Measurements from ENCODE around the gene CALML4. TPM values are rescaled to one million over a fixed set of nuclear protein-coding genes. Genes with fewer than 3 reads are reported as not detected.
"Not testable (repeated sequence)": the region's sequence is repeated elsewhere in the genome, so short reads cannot be mapped to it uniquely, and the experiment has no call there.

CALML4 gene
- total and polyA plus RNA-seq, 2 experiments from 2014 or later = 49.6 to 79.8 TPM

- TF ChIP-seq EZH2phosphoT487 (IDR thresholded peaks at IDR 0.05; ENCODE audit: low read depth, severe bottlenecking, unreplicated experiment) = no peak
- no peak for TF ChIP-seq CTCF (IDR thresholded peaks at IDR 0.05; ENCODE audit: poor library complexity)
- TF ChIP-seq EZH2 (IDR thresholded peaks at IDR 0.05; ENCODE audit: borderline replicate concordance) = no peak
- no peak overlapping the region for H2AFZ ChIP-seq
- H3K4me3 ChIP-seq = no peak overlapping the region
- DNase-seq (ENCODE audit: low spot score) = no peak
- 91% methylated on average over 6 of the region's 6 CpGs for WGBS (ENCODE audit: low lambda C conversion rate, missing lambda C conversion rate)
- peaks cover 7% of the 10 kb centered on the region for H3K4me1 ChIP-seq (ENCODE audit: insufficient read depth)
- peaks cover 76% of the 10 kb centered on the region for H3K79me2 ChIP-seq
- H3K27ac ChIP-seq = no peak overlapping the region
- no peaks in the 10 kb centered on the region for H3K27me3 ChIP-seq
- H3K9me3 ChIP-seq (ENCODE audit: low read depth) = no peaks in the 10 kb centered on the region
- no peaks in the 10 kb centered on the region for H3K9me2 ChIP-seq (replicated peaks; ENCODE audit: insufficient read depth)
- peaks cover 8% of the 10 kb centered on the region for H4K20me1 ChIP-seq (ENCODE audit: insufficient read depth, poor library complexity, severe bottlenecking)
- no peaks in the 10 kb centered on the region for H3K36me3 ChIP-seq (replicated peaks; ENCODE audit: insufficient read depth, low read depth)
- H3K4me2 ChIP-seq = no peak overlapping the region
Observed at GRCh38 chr15:68223171-68223570, 18.0 kb upstream of the CALML4 start.

GRCh38 chr15:68222432-68222743 lies 17.3 kb upstream of the CALML4 start:
- H3K27ac ChIP-seq; H3K4me2 ChIP-seq; H3K27me3 ChIP-seq; H3K36me3 ChIP-seq (replicated peaks; ENCODE audit: insufficient read depth, low read depth); H3K9me3 ChIP-seq (ENCODE audit: low read depth); H3K9me2 ChIP-seq (replicated peaks; ENCODE audit: insufficient read depth); H3K4me1 ChIP-seq (ENCODE audit: insufficient read depth); H4K20me1 ChIP-seq (ENCODE audit: insufficient read depth, poor library complexity, severe bottlenecking); DNase-seq (ENCODE audit: low spot score); H3K4me3 ChIP-seq; H2AFZ ChIP-seq: not testable (repeated sequence)
- H3K79me2 ChIP-seq = peaks cover 74% of the 10 kb centered on the region
- 94% methylated on average over 10 of the region's 18 CpGs for WGBS (ENCODE audit: low lambda C conversion rate, missing lambda C conversion rate)

GRCh38 chr15:68221530-68222431 lies 16.6 kb upstream of the CALML4 start:
- not testable (repeated sequence) for H3K27ac ChIP-seq; H4K20me1 ChIP-seq (ENCODE audit: insufficient read depth, poor library complexity, severe bottlenecking); H3K36me3 ChIP-seq (replicated peaks; ENCODE audit: insufficient read depth, low read depth); H3K4me2 ChIP-seq; H3K27me3 ChIP-seq; H3K9me3 ChIP-seq (ENCODE audit: low read depth); H3K9me2 ChIP-seq (replicated peaks; ENCODE audit: insufficient read depth); DNase-seq (ENCODE audit: low spot score); H3K4me1 ChIP-seq (ENCODE audit: insufficient read depth); H3K4me3 ChIP-seq; H2AFZ ChIP-seq
- H3K79me2 ChIP-seq = peaks cover 74% of the 10 kb centered on the region
- 85% methylated on average over 19 of the region's 55 CpGs for WGBS (ENCODE audit: low lambda C conversion rate, missing lambda C conversion rate)

GRCh38 chr15:68220967-68221366 lies 15.8 kb upstream of the CALML4 start:
- no peaks in the 10 kb centered on the region for H3K36me3 ChIP-seq (replicated peaks; ENCODE audit: insufficient read depth, low read depth)
- TF ChIP-seq EZH2phosphoT487 (IDR thresholded peaks at IDR 0.05; ENCODE audit: low read depth, severe bottlenecking, unreplicated experiment) (no peak), CTCF (IDR thresholded peaks at IDR 0.05; ENCODE audit: poor library complexity) (no peak), EZH2 (IDR thresholded peaks at IDR 0.05; ENCODE audit: borderline replicate concordance) (no peak)
- H3K27me3 ChIP-seq = no peaks in the 10 kb centered on the region
- no peak overlapping the region for H3K27ac ChIP-seq
- H3K9me3 ChIP-seq (ENCODE audit: low read depth) = no peaks in the 10 kb centered on the region
- no peaks in the 10 kb centered on the region for H4K20me1 ChIP-seq (ENCODE audit: insufficient read depth, poor library complexity, severe bottlenecking)
- no peaks in the 10 kb centered on the region for H3K4me1 ChIP-seq (ENCODE audit: insufficient read depth)
- WGBS (ENCODE audit: low lambda C conversion rate, missing lambda C conversion rate) = 95% methylated on average over 4 of the region's 6 CpGs
- H3K79me2 ChIP-seq = peaks cover 72% of the 10 kb centered on the region
- H3K4me3 ChIP-seq = no peak overlapping the region
- H2AFZ ChIP-seq = no peak overlapping the region
- no peak overlapping the region for H3K4me2 ChIP-seq
- no peaks in the 10 kb centered on the region for H3K9me2 ChIP-seq (replicated peaks; ENCODE audit: insufficient read depth)
- DNase-seq (ENCODE audit: low spot score) = no peak
